WTC11 (cell line): ENCODE data around the gene PURB.

Source experiments
- ATF1 ChIP-seq: sonication (generic); formaldehyde crosslinking; IDR thresholded peaks from 2 replicates; pipeline ENCODE4 v1.8.1; 2023; ENCODE audit warnings: mild to moderate bottlenecking, moderate library complexity, missing genetic modification reagents
- JUN ChIP-seq: sonication (generic); formaldehyde crosslinking; IDR thresholded peaks from 2 replicates; pipeline ENCODE4 v1.8.0; 2023; ENCODE audit warnings: mild to moderate bottlenecking, missing genetic modification reagents
- SP1 ChIP-seq: sonication (generic); formaldehyde crosslinking; conservative IDR thresholded peaks from 2 replicates; pipeline ENCODE4 v1.8.1; 2022; ENCODE audit warnings: missing genetic modification reagents
- TF ChIP-seq, protein P1 (sequence below): sonication (generic); formaldehyde crosslinking; IDR thresholded peaks from 2 replicates; pipeline ENCODE4 v1.8.1; 2023; ENCODE audit warnings: mild to moderate bottlenecking, missing genetic modification reagents, moderate library complexity

DNA sequence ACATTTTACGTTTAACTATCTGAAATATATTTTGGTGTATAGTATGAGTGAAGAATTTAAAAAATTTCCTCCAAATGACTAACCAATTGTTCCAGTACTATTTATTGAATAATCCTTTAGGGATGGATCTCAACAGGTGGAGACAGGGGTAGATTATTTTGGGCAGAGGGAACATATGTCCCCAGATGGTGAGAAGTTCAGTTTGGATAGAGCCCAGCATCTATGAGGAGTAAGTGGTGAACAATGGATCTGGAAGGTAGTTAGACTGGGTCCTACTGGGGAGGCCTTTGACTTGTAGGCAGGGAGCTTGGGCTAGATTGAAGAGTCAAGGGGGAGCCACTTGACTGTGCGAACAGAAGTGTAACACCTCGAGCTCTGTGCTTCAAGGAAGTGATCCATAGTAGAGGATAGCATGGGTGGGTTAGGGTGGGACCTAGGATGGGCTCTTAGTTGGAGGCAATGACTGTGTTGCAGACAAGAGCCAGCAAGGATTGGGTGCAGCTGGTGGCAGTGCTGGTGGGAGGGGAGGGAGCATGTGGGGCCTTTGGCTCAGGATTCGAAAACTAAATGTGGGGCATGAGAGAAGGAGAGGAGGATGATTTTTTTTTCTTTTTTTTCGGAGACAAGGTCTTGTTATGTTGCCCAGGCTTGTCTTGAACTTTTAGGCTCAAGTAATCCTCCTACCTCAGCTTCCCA, 3.9 kb upstream of the PURB start:
- no peak for TF ChIP-seq ATF1 (CRISPR knock-in tag)
- TF ChIP-seq JUN (CRISPR knock-in tag), result no peak
- TF ChIP-seq, protein P1, sequence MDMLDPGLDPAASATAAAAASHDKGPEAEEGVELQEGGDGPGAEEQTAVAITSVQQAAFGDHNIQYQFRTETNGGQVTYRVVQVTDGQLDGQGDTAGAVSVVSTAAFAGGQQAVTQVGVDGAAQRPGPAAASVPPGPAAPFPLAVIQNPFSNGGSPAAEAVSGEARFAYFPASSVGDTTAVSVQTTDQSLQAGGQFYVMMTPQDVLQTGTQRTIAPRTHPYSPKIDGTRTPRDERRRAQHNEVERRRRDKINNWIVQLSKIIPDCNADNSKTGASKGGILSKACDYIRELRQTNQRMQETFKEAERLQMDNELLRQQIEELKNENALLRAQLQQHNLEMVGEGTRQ (CRISPR knock-in tag), result no peak
- TF ChIP-seq SP1 (CRISPR knock-in tag), result no peak
